Activated CD8-positive, alpha-beta memory T cell treated with anti-CD3 and anti-CD28 coated beads for 1 hour (primary cell): ENCODE data around the gene GABRP.
"Not testable (repeated sequence)": the region's sequence is repeated elsewhere in the genome, so short reads cannot be mapped to it uniquely, and the experiment has no call there.

ENCODE experiments used
- DNase-seq, 2 donors: peaks; one replicate each; pipeline ENCODE4 v3.0.0-alpha.2; 2020; ENCODE audit warnings: low read depth in 1 of 2; ENCODE audit errors: extremely low read depth in 1 of 2

Gene GABRP

GRCh38 chr5:170755679-170756456, 27.7 kb upstream of the GABRP start:
- no peak for DNase-seq

GRCh38 chr5:170756691-170757090, 26.8 kb upstream of the GABRP start:
- DNase-seq = no peak

GRCh38 chr5:170757182-170757601, 26.3 kb upstream of the GABRP start:
- DNase-seq = no peak

- DNase-seq = no peak
These were observed 25.9 kb upstream of the GABRP start for GRCh38 chr5:170757669-170758068.

GRCh38 chr5:170758481-170758880, 25.0 kb upstream of the GABRP start:
- DNase-seq = no peak

GRCh38 chr5:170760113-170760512, 23.4 kb upstream of the GABRP start:
- no peak for DNase-seq

- DNase-seq = no peak
These were observed 22.3 kb upstream of the GABRP start for GRCh38 chr5:170761048-170761707.

- no peak for DNase-seq
These were observed 21.8 kb upstream of the GABRP start for GRCh38 chr5:170761708-170762066.

GRCh38 chr5:170762298-170762697, 21.2 kb upstream of the GABRP start:
- not testable (repeated sequence) for DNase-seq

GRCh38 chr5:170765868-170766267, 17.7 kb upstream of the GABRP start:
- not testable (repeated sequence) for DNase-seq

- DNase-seq = no peak
These were observed 14.3 kb upstream of the GABRP start for GRCh38 chr5:170769246-170769645.

GRCh38 chr5:170769898-170770416, 13.6 kb upstream of the GABRP start:
- no peak for DNase-seq

GRCh38 chr5:170771496-170771895, 12.0 kb upstream of the GABRP start:
- no peak for DNase-seq

- DNase-seq = no peak
These were observed 10.2 kb upstream of the GABRP start for GRCh38 chr5:170773024-170773985.

- DNase-seq = no peak
These were observed 8.7 kb upstream of the GABRP start for GRCh38 chr5:170774831-170775230.

GRCh38 chr5:170781946-170782345, 1.6 kb upstream of the GABRP start:
- no peak for DNase-seq

- no peak for DNase-seq
These were observed 1.1 kb upstream of the GABRP start for GRCh38 chr5:170782438-170782837.

- DNase-seq = no peak
These were observed 1.9 kb downstream of the GABRP start for GRCh38 chr5:170785416-170785815.

- no peak for DNase-seq
These were observed 3.7 kb downstream of the GABRP start for GRCh38 chr5:170787216-170787615.

- no peak for DNase-seq
These were observed 5.2 kb downstream of the GABRP start for GRCh38 chr5:170788626-170789304.
